ENCODE data around the gene MAML2. TPM values are rescaled to one million over a fixed set of nuclear protein-coding genes. Genes with fewer than 3 reads are reported as not detected.

The MAML2 gene
- total RNA-seq, 1 donor from 2014 or later = 18.7 TPM

DNA sequence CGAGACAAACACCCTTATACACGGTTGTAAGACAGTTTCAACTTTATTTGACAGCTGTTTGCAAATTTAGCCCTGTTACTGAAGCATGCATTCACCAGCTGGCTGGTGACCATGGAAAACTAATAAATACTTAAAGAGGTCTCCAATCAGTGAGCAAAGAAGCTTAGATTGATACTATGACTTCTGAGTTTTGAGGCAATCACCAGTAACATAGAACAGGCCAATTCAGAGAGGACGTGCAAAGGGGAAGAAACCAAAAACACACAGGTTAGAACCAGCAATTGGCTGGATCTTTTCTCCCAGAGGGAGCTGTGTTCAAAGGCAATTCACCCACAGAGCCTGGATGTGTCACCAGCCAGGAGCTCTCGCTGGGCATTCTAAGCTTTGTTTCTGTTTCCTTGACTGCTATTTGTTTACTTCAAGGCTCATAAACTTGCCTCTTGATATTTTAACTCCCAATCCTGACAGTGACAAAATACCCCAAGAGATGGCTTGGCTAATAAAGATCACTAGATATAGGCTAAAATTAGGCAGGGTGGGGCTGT is 305.5 kb downstream of the MAML2 start:
- H3K4me3 Mint-ChIP-seq = no peak overlapping the region
- peaks cover 45% of the 10 kb centered on the region for H3K4me1 Mint-ChIP-seq
- no peak for DNase-seq (ENCODE audit: low read depth, low spot score)
- H3K27ac Mint-ChIP-seq (ENCODE audit: unreplicated experiment) = no peak overlapping the region
- H3K36me3 Mint-ChIP-seq (ENCODE audit: low read depth) = peaks cover 10% of the 10 kb centered on the region
- H3K27me3 Mint-ChIP-seq (ENCODE audit: low read depth) = no peaks in the 10 kb centered on the region
- TF ChIP-seq, protein P1, sequence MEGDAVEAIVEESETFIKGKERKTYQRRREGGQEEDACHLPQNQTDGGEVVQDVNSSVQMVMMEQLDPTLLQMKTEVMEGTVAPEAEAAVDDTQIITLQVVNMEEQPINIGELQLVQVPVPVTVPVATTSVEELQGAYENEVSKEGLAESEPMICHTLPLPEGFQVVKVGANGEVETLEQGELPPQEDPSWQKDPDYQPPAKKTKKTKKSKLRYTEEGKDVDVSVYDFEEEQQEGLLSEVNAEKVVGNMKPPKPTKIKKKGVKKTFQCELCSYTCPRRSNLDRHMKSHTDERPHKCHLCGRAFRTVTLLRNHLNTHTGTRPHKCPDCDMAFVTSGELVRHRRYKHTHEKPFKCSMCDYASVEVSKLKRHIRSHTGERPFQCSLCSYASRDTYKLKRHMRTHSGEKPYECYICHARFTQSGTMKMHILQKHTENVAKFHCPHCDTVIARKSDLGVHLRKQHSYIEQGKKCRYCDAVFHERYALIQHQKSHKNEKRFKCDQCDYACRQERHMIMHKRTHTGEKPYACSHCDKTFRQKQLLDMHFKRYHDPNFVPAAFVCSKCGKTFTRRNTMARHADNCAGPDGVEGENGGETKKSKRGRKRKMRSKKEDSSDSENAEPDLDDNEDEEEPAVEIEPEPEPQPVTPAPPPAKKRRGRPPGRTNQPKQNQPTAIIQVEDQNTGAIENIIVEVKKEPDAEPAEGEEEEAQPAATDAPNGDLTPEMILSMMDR (conservative IDR thresholded peaks at IDR 0.05) = no peak
- H3K9me3 Mint-ChIP-seq = no peaks in the 10 kb centered on the region

DNA sequence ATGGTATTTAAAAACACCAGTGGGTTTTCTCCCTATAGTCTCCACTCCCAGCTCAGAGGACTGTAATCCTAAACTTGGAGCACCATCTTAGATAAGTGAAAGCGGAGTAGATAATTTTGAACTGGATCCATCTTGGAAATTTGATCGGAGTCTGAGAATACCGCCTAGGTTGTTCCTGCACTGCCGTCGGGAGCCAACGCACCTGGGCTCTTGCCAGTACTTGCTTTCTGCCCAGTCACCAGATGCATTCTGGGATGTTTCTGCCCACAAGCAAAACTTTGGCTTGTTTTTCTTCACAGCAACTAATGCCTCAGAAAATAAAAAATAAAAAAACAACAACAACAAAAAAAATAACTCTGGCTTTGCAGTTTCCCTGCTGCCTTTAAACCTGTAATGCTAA is 306.1 kb downstream of the MAML2 start:
- Mint-ChIP-seq H3K27me3 (ENCODE audit: low read depth) (no peaks in the 10 kb centered on the region), H3K27ac (ENCODE audit: unreplicated experiment) (no peak overlapping the region), H3K9me3 (no peaks in the 10 kb centered on the region), H3K36me3 (ENCODE audit: low read depth) (peaks cover 6% of the 10 kb centered on the region), H3K4me3 (no peak overlapping the region), H3K4me1 (peaks cover 45% of the 10 kb centered on the region)
- DNase-seq (ENCODE audit: low read depth, low spot score) = no peak
- TF ChIP-seq, protein P1 (conservative IDR thresholded peaks at IDR 0.05) = no peak

DNA sequence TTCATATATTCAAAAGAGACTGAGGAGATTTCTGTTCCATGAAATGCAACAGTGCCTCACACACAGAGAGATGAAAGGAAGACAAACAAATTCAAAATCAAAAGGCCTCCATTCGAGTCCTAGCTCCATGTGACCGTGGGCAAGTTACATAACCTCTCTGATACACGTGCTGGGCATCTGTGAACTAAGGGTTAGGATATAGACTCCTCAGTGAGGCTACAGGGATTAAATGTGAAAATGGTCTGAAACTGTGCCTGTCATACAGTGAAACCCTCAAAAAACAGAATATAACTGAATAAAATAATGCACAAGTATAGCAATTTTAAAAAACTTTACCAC is 307.3 kb downstream of the MAML2 start:
- Mint-ChIP-seq H3K27me3 (ENCODE audit: low read depth) (no peaks in the 10 kb centered on the region), H3K27ac (ENCODE audit: unreplicated experiment) (no peak overlapping the region), H3K4me1 (peaks cover 42% of the 10 kb centered on the region), H3K9me3 (no peaks in the 10 kb centered on the region), H3K4me3 (no peak overlapping the region), H3K36me3 (ENCODE audit: low read depth) (peaks cover 6% of the 10 kb centered on the region)
- TF ChIP-seq, protein P1 (conservative IDR thresholded peaks at IDR 0.05) = no peak
- no peak for DNase-seq (ENCODE audit: low read depth, low spot score)

DNA sequence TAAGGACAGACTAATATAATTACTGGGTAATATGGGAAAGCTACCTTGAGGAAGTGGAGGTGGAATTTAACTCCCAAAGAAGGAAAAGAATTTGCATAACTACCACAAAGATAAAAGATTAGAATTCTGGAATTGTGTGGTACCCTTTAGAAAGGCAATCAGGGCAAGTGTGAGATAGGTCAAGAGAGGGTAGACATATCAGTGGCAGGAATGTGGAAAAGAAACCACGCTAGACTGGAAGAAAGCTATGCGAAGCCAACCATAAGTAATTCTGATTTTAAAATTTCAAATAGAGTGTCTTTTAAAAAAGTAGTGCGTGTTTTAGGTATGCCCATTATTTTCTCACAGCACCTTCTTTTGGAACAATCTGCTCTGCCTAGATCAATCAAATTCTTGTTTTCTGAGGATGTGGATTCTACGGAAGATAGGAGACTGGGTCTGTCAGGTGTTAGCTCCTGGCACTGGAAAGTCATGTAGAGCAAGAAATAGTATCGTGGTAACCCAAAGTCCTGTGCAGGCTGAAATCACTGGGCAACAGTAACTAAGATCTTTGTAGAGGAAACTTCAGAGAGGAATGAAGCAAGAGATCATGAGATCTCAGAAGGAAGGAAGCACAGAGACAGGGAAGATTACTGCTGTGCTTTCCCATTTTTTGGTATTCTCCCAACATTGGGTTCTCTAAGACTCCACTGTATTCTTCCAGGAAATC is 307.8 kb downstream of the MAML2 start:
- H3K9me3 Mint-ChIP-seq = no peaks in the 10 kb centered on the region
- peaks cover 6% of the 10 kb centered on the region for H3K36me3 Mint-ChIP-seq (ENCODE audit: low read depth)
- H3K27me3 Mint-ChIP-seq (ENCODE audit: low read depth) = no peaks in the 10 kb centered on the region
- peaks cover 42% of the 10 kb centered on the region for H3K4me1 Mint-ChIP-seq
- H3K4me3 Mint-ChIP-seq = no peak overlapping the region
- no peak for DNase-seq (ENCODE audit: low read depth, low spot score)
- no peak overlapping the region for H3K27ac Mint-ChIP-seq (ENCODE audit: unreplicated experiment)
- TF ChIP-seq, protein P1 (conservative IDR thresholded peaks at IDR 0.05) = no peak

DNA sequence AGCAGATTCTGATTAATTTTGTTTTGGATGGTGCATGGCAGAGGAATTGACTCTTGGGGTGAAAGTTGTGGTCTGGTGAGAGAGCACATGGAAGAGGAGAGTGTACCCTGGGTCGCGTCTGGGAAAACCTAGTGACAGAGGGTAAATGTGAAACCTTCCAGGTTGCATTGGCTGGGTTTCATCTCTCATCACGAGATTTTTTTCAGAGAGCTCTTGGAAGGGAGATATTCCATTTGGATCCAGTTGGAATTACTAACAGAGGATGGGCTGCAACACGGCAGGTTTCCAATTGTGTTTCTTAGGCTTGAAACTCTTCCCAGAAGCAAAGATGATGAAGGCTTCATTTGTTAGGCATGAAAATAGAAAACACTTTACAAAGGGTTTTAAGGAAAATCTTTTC is 309.4 kb downstream of the MAML2 start:
- no peak overlapping the region for H3K27ac Mint-ChIP-seq (ENCODE audit: unreplicated experiment)
- TF ChIP-seq, protein P1 (conservative IDR thresholded peaks at IDR 0.05) = no peak
- no peaks in the 10 kb centered on the region for H3K27me3 Mint-ChIP-seq (ENCODE audit: low read depth)
- no peaks in the 10 kb centered on the region for H3K9me3 Mint-ChIP-seq
- no peak for DNase-seq (ENCODE audit: low read depth, low spot score)
- H3K36me3 Mint-ChIP-seq (ENCODE audit: low read depth) = peaks cover 6% of the 10 kb centered on the region
- no peak overlapping the region for H3K4me3 Mint-ChIP-seq
- H3K4me1 Mint-ChIP-seq = peaks cover 38% of the 10 kb centered on the region
